Astrocyte (in vitro differentiated cells and primary cell): Measurements from ENCODE around the gene DAZAP1.

ENCODE experiments used
- CTCF ChIP-seq: IDR thresholded peaks from 2 replicates; pipeline ENCODE4 v1.5.1; 2011; ENCODE audit warnings: low read depth, mild to moderate bottlenecking, inconsistent platforms, low read length, moderate library complexity; ENCODE audit not compliant: insufficient read depth
- EZH2 ChIP-seq: IDR thresholded peaks from 2 replicates; pipeline ENCODE4 v1.6.1; 2012; ENCODE audit warnings: mild to moderate bottlenecking, low read length, inconsistent platforms; ENCODE audit not compliant: insufficient read depth

- no peak for TF ChIP-seq CTCF
- TF ChIP-seq EZH2, result no peak
Observed at GRCh38 chr19:1410789-1411188, 3.4 kb downstream of the DAZAP1 start.
